ENCODE data around the gene KIF25.

Gene KIF25

DNA sequence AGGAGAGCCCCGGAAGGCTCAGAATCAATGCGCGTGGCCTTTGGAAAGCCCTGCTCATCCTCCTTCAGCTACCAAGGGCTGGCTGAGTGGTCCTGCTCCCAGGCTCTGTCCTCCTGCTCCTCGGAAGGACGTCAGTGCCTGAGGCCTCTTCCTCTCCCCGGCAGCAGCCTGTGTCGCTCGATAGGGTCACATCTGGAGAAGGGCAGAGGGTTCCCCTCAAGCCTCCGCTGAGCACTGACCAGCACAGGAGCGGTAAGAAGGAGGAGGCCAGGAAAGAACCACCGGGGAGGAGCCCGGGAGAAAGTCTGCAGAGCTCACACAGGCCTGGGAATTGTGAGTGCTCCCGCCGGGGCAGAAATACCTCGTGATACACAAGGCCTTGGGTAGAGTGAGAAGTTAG lies 21.2 kb downstream of the KIF25 start:
- H4K20me1 ChIP-seq (ENCODE audit: low read depth, low read length) = no peaks in the 10 kb centered on the region
- no peaks in the 10 kb centered on the region for H3K27me3 ChIP-seq (ENCODE audit: low read length)
- no peaks in the 10 kb centered on the region for H3K36me3 ChIP-seq (ENCODE audit: low read length)
- no peak overlapping the region for H2AFZ ChIP-seq (ENCODE audit: low read depth, low read length, severe bottlenecking)
- H3K9me3 ChIP-seq (ENCODE audit: insufficient read depth, low read length) = no peaks in the 10 kb centered on the region
- no peaks in the 10 kb centered on the region for H3K79me2 ChIP-seq (ENCODE audit: insufficient read depth, low read length)
- H3F3A ChIP-seq (ENCODE audit: insufficient read depth) = no peaks in the 10 kb centered on the region
- H3K4me3 ChIP-seq (ENCODE audit: insufficient read depth, low read length, poor library complexity, severe bottlenecking) = no peak overlapping the region
- no peak overlapping the region for H3K4me2 ChIP-seq (ENCODE audit: low read depth, low read length, poor library complexity, severe bottlenecking)
- H3K27ac ChIP-seq (ENCODE audit: low read depth, low read length) = no peak overlapping the region
- H3K9me2 ChIP-seq (replicated peaks; ENCODE audit: insufficient read depth, low read length) = no peaks in the 10 kb centered on the region
- TF ChIP-seq, protein P1, sequence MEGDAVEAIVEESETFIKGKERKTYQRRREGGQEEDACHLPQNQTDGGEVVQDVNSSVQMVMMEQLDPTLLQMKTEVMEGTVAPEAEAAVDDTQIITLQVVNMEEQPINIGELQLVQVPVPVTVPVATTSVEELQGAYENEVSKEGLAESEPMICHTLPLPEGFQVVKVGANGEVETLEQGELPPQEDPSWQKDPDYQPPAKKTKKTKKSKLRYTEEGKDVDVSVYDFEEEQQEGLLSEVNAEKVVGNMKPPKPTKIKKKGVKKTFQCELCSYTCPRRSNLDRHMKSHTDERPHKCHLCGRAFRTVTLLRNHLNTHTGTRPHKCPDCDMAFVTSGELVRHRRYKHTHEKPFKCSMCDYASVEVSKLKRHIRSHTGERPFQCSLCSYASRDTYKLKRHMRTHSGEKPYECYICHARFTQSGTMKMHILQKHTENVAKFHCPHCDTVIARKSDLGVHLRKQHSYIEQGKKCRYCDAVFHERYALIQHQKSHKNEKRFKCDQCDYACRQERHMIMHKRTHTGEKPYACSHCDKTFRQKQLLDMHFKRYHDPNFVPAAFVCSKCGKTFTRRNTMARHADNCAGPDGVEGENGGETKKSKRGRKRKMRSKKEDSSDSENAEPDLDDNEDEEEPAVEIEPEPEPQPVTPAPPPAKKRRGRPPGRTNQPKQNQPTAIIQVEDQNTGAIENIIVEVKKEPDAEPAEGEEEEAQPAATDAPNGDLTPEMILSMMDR (IDR thresholded peaks at IDR 0.05; ENCODE audit: insufficient read depth, low read length, poor library complexity, severe bottlenecking) = no peak
- TF ChIP-seq EZH2phosphoT487 (conservative IDR thresholded peaks at IDR 0.05; ENCODE audit: low read length) = no peak
- no peak overlapping the region for H3K9ac ChIP-seq (ENCODE audit: low read length)

DNA sequence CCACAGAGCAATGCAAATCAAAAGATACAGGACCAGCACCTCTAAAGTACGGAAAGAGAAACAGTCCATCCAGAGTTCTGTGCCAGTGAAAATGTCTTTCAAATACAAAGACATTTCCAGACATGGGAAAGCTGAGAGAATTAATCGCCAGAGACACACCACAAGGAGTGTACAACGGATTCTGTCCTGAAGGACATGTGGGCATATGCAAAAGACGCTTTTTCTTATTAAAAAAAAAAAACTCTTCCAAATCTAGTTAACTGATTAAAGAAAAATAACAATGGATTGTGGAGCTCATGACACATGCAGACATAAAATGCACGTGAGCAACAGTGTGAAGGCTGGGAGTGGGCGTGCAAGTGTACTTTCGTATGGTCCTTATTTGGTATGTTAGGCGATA lies 22.8 kb downstream of the KIF25 start:
- H3K9me2 ChIP-seq (replicated peaks; ENCODE audit: insufficient read depth, low read length) = no peaks in the 10 kb centered on the region
- no peak overlapping the region for H3K4me3 ChIP-seq (ENCODE audit: insufficient read depth, low read length, poor library complexity, severe bottlenecking)
- H3K36me3 ChIP-seq (ENCODE audit: low read length) = no peaks in the 10 kb centered on the region
- H4K20me1 ChIP-seq (ENCODE audit: low read depth, low read length) = no peaks in the 10 kb centered on the region
- no peaks in the 10 kb centered on the region for H3K79me2 ChIP-seq (ENCODE audit: insufficient read depth, low read length)
- H2AFZ ChIP-seq (ENCODE audit: low read depth, low read length, severe bottlenecking) = no peak overlapping the region
- TF ChIP-seq, protein P1 (IDR thresholded peaks at IDR 0.05; ENCODE audit: insufficient read depth, low read length, poor library complexity, severe bottlenecking) = no peak
- TF ChIP-seq EZH2phosphoT487 (conservative IDR thresholded peaks at IDR 0.05; ENCODE audit: low read length) = no peak
- H3F3A ChIP-seq (ENCODE audit: insufficient read depth) = no peaks in the 10 kb centered on the region
- H3K9ac ChIP-seq (ENCODE audit: low read length) = no peak overlapping the region
- H3K27ac ChIP-seq (ENCODE audit: low read depth, low read length) = no peak overlapping the region
- no peaks in the 10 kb centered on the region for H3K27me3 ChIP-seq (ENCODE audit: low read length)
- no peak overlapping the region for H3K4me2 ChIP-seq (ENCODE audit: low read depth, low read length, poor library complexity, severe bottlenecking)
- H3K9me3 ChIP-seq (ENCODE audit: insufficient read depth, low read length) = no peaks in the 10 kb centered on the region

DNA sequence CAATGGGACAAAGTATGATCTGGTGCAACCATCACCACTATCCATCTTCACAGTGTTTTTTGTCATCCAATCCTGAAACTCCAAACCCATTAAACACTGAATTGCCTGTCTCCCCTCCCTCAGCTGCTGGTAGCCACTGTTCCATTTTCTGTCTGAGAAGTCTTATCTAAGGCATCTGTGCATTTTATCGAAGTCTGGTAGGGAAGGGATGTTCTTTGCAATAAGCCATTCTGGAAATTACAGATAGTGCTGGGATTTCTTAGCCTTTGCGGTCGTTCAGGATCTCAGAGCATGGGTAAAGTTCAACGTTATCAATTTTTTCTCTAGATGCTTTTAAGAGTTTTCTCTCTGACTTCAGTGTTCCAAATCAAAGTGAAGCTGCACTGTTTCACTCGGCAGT lies 24.1 kb downstream of the KIF25 start:
- Histone ChIP-seq H3K79me2 (ENCODE audit: insufficient read depth, low read length) (no peaks in the 10 kb centered on the region), H2AFZ (ENCODE audit: low read depth, low read length, severe bottlenecking) (no peak overlapping the region), H3K9me2 (replicated peaks; ENCODE audit: insufficient read depth, low read length) (no peaks in the 10 kb centered on the region), H4K20me1 (ENCODE audit: low read depth, low read length) (no peaks in the 10 kb centered on the region), H3K27me3 (ENCODE audit: low read length) (no peaks in the 10 kb centered on the region), H3K36me3 (ENCODE audit: low read length) (no peaks in the 10 kb centered on the region), H3K9me3 (ENCODE audit: insufficient read depth, low read length) (no peaks in the 10 kb centered on the region), H3K9ac (ENCODE audit: low read length) (no peak overlapping the region), H3F3A (ENCODE audit: insufficient read depth) (no peaks in the 10 kb centered on the region), H3K27ac (ENCODE audit: low read depth, low read length) (no peak overlapping the region), H3K4me3 (ENCODE audit: insufficient read depth, low read length, poor library complexity, severe bottlenecking) (no peak overlapping the region), H3K4me2 (ENCODE audit: low read depth, low read length, poor library complexity, severe bottlenecking) (no peak overlapping the region)
- no peak for TF ChIP-seq EZH2phosphoT487 (conservative IDR thresholded peaks at IDR 0.05; ENCODE audit: low read length)
- TF ChIP-seq, protein P1 (IDR thresholded peaks at IDR 0.05; ENCODE audit: insufficient read depth, low read length, poor library complexity, severe bottlenecking) = no peak

Measured in SU-DHL-6 (cell line).